ENCODE measurements around the gene BMP7.

BMP7 gene

GRCh38 chr20:57266291-57267157 is at the start of gene BMP7:
Gene BMP7, minus strand, starts transcription at chr20:57266641. Its CDS starts 519 bp downstream, at chr20:57266122.
- no peak for DNase-seq

GRCh38 chr20:57315976-57316480 is 49.6 kb upstream of the BMP7 start:
- no peak for DNase-seq

- DNase-seq: no peak
Measured at GRCh38 chr20:57315083-57315975, 48.9 kb upstream of the BMP7 start.

GRCh38 chr20:57313951-57314350 is 47.5 kb upstream of the BMP7 start:
- no peak for DNase-seq

- no peak for DNase-seq
Measured at GRCh38 chr20:57313230-57313629, 46.8 kb upstream of the BMP7 start.

- DNase-seq: no peak
Measured at GRCh38 chr20:57312138-57312537, 45.7 kb upstream of the BMP7 start.

GRCh38 chr20:57310821-57311514 is 44.5 kb upstream of the BMP7 start:
- no peak for DNase-seq

- DNase-seq: no peak
Measured at GRCh38 chr20:57309544-57310115, 43.2 kb upstream of the BMP7 start.

GRCh38 chr20:57308451-57309271 is 42.2 kb upstream of the BMP7 start:
- no peak for DNase-seq

GRCh38 chr20:57306747-57307146 is 40.3 kb upstream of the BMP7 start:
- no peak for DNase-seq

- no peak for DNase-seq
Measured at GRCh38 chr20:57301026-57301425, 34.6 kb upstream of the BMP7 start.

- no peak for DNase-seq
Measured at GRCh38 chr20:57298457-57298856, 32.0 kb upstream of the BMP7 start.

- DNase-seq: no peak
Measured at GRCh38 chr20:57294550-57294949, 28.1 kb upstream of the BMP7 start.

GRCh38 chr20:57293995-57294394 is 27.6 kb upstream of the BMP7 start:
- DNase-seq: no peak

- no peak for DNase-seq
Measured at GRCh38 chr20:57292611-57293010, 26.2 kb upstream of the BMP7 start.

GRCh38 chr20:57291694-57292093 is 25.3 kb upstream of the BMP7 start:
- no peak for DNase-seq

GRCh38 chr20:57291003-57291402 is 24.6 kb upstream of the BMP7 start:
- no peak for DNase-seq

- DNase-seq: no peak
Measured at GRCh38 chr20:57290178-57290484, 23.7 kb upstream of the BMP7 start.

GRCh38 chr20:57289391-57290177 is 23.1 kb upstream of the BMP7 start:
- no peak for DNase-seq

- DNase-seq: no peak
Measured at GRCh38 chr20:57288651-57289277, 22.3 kb upstream of the BMP7 start.

- no peak for DNase-seq
Measured at GRCh38 chr20:57287901-57288300, 21.5 kb upstream of the BMP7 start.

Measured in stimulated activated CD4-positive, alpha-beta T cell treated with anti-CD3 and anti-CD28 coated beads, Interleukin-12 subunit alpha, Interleukin-12 subunit beta, amount 100 ng/mL, for 4 hours (primary cell).